A673 (cell line): Measurements from ENCODE around the gene CPLX1. TPM values are rescaled to one million over a fixed set of nuclear protein-coding genes. Genes with fewer than 3 reads are reported as not detected.

Experiments used
- BruUV-seq: library from RNA; stranded (reverse); fragments of 400-500 nt; replicated peaks from 2 replicates; lab custom pipeline; 2021; lab: Mats Ljungman, UMichigan
- CTCF ChIA-PET: fragments of 300-600 bp; sonication (Branson Sonifier 250); formaldehyde crosslinking; loops from one replicate; lab custom pipeline; 2022; ENCODE audit warnings: antibody characterized with exemption; lab: Charles Lee
- POLR2A ChIA-PET: fragments of 300-600 bp; sonication (Branson Sonifier 250); formaldehyde crosslinking; loops from one replicate; lab custom pipeline; 2022; ENCODE audit warnings: antibody characterized with exemption; ENCODE audit not compliant: low non-redundant PET; lab: Charles Lee
- DNase-seq: peaks from one replicate; pipeline ENCODE4 v3.0.0-alpha.2; 2015; ENCODE audit warnings: low spot score
- H3K27ac ChIP-seq: fragments of 200-600 bp; sonication (generic); 2 replicates; pipeline ENCODE4 v1.5.1; 2016; ENCODE audit warnings: mixed run types, low read depth, mild to moderate bottlenecking, mixed read lengths, antibody characterized with exemption, low read length; ENCODE audit not compliant: poor library complexity, severe bottlenecking
- H3K27me3 ChIP-seq: fragments of 200-600 bp; sonication (generic); replicated peaks from 2 replicates; pipeline ENCODE4 v1.6.1; 2017; ENCODE audit warnings: mixed run types, low read depth, mild to moderate bottlenecking, mixed read lengths, antibody characterized with exemption, low read length; ENCODE audit not compliant: insufficient read depth, poor library complexity
- H3K36me3 ChIP-seq: fragments of 200-600 bp; sonication (generic); 2 replicates; pipeline ENCODE4 v1.6.1; 2016; ENCODE audit warnings: mixed run types, mild to moderate bottlenecking, mixed read lengths, antibody characterized with exemption, low read length; ENCODE audit not compliant: insufficient read depth, poor library complexity, severe bottlenecking
- H3K4me1 ChIP-seq: fragments of 200-600 bp; sonication (generic); 2 replicates; pipeline ENCODE4 v1.6.1; 2017; ENCODE audit warnings: mixed run types, mild to moderate bottlenecking, mixed read lengths, antibody characterized with exemption, low read length; ENCODE audit not compliant: insufficient read depth, poor library complexity, severe bottlenecking
- H3K4me3 ChIP-seq: fragments of 200-600 bp; sonication (generic); 2 replicates; pipeline ENCODE4 v1.5.1; 2016; ENCODE audit warnings: low read depth, mixed run types, mild to moderate bottlenecking, mixed read lengths, low read length; ENCODE audit not compliant: poor library complexity, severe bottlenecking
- H3K9me3 ChIP-seq: fragments of 200-600 bp; sonication (generic); 2 replicates; pipeline ENCODE4 v1.6.1; 2016; ENCODE audit warnings: mixed run types, low read depth, mild to moderate bottlenecking, mixed read lengths, antibody characterized with exemption, low read length; ENCODE audit not compliant: poor library complexity, severe bottlenecking
- EZH2 ChIP-seq: fragments of 200-600 bp; sonication (generic); IDR thresholded peaks from 2 replicates; pipeline ENCODE4 v1.6.1; 2017; ENCODE audit warnings: borderline replicate concordance, low read depth, mild to moderate bottlenecking, mixed read lengths, antibody characterized with exemption, low read length; ENCODE audit not compliant: poor library complexity, severe bottlenecking
- intact Hi-C: fragments of 100-400 bp; cut with micrococcal nuclease; formaldehyde crosslinking; loops from one replicate; pipeline ENCODE4 v1.10.0; 2022; ENCODE audit not compliant: unreplicated experiment
- total RNA-seq: library from RNA; stranded (reverse); gene quantifications from 2 replicates; pipeline ENCODE4 v1.2.3, GENCODE V29; 2021
- TF ChIP-seq, protein P1 (sequence below): fragments of 300-800, 200-600 bp; sonication (generic); conservative IDR thresholded peaks from 2 replicates; pipeline ENCODE4 v1.5.1; 2017; ENCODE audit warnings: low read depth, mild to moderate bottlenecking, antibody characterized with exemption, low read length, moderate library complexity, mixed read lengths

Gene CPLX1
- total RNA-seq, 1 experiment from 2014 or later: 4.6 TPM

DNA sequence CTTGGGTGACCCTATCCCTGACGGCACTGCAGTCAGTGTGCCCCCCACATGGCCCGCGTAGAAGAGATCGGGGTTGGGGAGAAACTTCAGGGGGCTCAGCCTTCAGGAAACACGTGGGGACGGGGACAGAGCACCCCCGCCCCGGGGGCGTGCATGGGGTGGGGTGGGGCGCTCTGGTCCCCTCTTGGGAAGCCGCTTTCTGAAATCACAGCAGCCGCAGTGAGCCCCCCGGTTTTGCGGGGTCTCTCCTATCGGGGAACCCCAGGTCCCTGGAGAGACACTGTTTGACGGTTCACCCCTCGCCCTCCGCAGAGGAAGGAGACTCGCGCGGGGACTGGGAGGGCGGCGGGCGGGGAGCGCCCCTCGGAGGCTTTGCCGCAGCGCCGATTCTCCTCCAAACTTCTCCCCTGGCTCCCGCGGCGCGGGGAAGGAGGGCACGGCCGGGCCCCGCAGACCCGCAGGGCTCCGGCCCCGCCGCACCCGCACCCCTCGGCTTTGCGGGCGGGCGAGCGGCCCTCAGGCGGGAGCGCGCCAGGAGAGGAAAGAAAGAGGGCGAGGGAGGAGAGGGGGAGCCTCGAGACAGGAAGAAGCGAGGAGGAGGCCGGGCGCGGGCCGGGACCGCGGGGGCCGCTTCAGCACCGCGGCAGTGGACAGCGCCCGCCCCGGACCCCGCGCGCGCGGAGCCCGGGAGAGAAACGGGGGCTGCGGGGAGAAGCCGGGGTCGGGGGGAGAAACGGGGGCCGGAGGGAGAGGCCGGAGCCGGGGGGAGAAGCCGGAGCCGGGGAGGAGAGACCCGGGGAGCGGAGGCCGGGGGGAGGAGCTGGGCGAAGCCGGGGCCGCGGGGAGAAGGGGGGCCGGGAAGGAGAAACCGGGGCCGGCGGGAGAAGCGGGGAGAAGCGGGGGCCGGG lies 612 bp downstream of the CPLX1 start:
- Histone ChIP-seq H3K9me3 (no peaks in the 10 kb centered on the region), H3K4me1 (peaks cover 6% of the 10 kb centered on the region), H3K27ac (no peak overlapping the region), H3K36me3 (no peaks in the 10 kb centered on the region), H3K27me3 (peaks cover 15% of the 10 kb centered on the region), H3K4me3 (peak overlapping the region; percentile 46)
- DNase-seq: peak; percentile 39
- CTCF ChIA-PET: no interaction called here
- intact Hi-C loops: no loop called here
- TF ChIP-seq, protein P1, sequence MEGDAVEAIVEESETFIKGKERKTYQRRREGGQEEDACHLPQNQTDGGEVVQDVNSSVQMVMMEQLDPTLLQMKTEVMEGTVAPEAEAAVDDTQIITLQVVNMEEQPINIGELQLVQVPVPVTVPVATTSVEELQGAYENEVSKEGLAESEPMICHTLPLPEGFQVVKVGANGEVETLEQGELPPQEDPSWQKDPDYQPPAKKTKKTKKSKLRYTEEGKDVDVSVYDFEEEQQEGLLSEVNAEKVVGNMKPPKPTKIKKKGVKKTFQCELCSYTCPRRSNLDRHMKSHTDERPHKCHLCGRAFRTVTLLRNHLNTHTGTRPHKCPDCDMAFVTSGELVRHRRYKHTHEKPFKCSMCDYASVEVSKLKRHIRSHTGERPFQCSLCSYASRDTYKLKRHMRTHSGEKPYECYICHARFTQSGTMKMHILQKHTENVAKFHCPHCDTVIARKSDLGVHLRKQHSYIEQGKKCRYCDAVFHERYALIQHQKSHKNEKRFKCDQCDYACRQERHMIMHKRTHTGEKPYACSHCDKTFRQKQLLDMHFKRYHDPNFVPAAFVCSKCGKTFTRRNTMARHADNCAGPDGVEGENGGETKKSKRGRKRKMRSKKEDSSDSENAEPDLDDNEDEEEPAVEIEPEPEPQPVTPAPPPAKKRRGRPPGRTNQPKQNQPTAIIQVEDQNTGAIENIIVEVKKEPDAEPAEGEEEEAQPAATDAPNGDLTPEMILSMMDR: no peak
- TF ChIP-seq EZH2: peak; percentile 54
- no TSS peak for BruUV-seq
- POLR2A ChIA-PET: no interaction called here

DNA sequence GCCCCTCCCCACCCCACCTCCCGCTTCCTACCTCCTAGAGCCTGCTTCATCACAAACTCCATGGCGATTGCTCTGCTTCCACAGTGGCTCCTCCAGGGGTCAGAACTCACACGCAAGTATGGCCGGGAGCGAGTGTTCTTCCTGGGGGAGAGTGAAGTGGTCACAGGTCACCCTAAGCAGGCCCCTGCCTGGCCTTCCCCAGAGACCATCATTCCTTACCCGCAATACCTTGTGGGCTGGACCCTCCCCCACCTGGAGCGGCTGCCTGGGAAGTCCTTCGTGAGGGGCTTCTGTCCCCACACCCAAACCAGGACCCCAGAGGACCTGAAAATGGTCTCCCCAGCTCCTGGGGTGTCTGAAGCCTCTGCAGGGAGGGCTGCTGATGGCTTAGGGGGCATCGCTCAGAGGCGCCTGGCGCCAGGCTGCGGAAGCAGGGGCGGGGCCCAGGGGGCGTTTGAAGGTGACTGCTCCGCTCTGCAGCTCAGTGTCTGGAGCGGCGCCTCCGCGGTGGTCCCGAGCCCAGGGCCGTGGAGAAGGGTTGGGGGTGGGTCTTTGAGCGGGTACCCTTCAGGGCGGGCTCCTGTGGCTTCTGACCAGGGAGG lies 1.4 kb downstream of the CPLX1 start:
- H3K36me3 ChIP-seq: no peaks in the 10 kb centered on the region
- peaks cover 15% of the 10 kb centered on the region for H3K27me3 ChIP-seq
- no peak overlapping the region for H3K4me3 ChIP-seq
- CTCF ChIA-PET: no interaction called here
- BruUV-seq: no TSS peak
- peaks cover 6% of the 10 kb centered on the region for H3K4me1 ChIP-seq
- intact Hi-C loops: no loop called here
- POLR2A ChIA-PET: no interaction called here
- no peaks in the 10 kb centered on the region for H3K9me3 ChIP-seq
- no peak overlapping the region for H3K27ac ChIP-seq
- TF ChIP-seq, protein P1: no peak
- TF ChIP-seq EZH2: no peak
- DNase-seq: no peak

DNA sequence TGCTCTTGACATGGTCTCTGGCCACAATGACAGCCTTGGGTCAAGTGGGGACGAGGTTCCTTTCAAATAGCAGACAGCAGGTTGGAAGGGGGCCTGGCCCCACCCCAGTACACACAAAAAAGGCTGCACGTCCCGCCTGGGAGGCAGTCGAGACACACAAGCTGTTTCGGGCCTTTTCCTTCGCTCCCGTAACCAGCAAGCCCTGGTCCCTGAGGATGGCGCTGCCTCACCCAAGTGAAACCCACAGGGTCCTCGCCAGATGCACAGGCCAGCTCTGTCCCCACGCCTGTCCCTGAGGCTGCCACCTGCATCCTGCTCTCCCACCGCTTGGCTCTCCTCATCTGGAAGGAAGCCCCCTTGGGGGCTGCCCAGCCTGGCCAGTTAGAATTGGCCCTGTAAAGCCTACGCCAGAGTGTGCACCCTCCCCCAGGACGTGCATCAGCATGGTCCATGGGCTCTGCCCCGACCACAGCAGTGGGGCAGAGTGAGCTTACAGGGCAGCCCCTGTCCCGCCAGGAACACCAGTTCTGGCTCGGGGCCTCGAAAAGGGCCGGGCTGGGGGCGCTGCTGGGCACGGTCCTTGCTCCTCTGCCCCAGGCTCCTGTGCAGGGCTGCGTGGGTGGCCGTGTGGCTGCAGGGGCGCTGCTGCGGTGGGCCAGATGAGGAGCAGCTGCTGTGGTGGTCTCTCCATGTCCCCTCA lies 2.0 kb downstream of the CPLX1 start:
- DNase-seq: no peak
- ChIA-PET POLR2A (no interaction called here), CTCF (no interaction called here)
- Histone ChIP-seq H3K27ac (no peak overlapping the region), H3K9me3 (no peaks in the 10 kb centered on the region), H3K4me3 (no peak overlapping the region), H3K36me3 (no peaks in the 10 kb centered on the region), H3K4me1 (peaks cover 6% of the 10 kb centered on the region), H3K27me3 (peaks cover 15% of the 10 kb centered on the region)
- no TSS peak for BruUV-seq
- no peak for TF ChIP-seq EZH2
- TF ChIP-seq, protein P1: no peak
- intact Hi-C loops: no loop called here
